K562 (cell line): ENCODE data around the gene STAU1. TPM values are rescaled to one million over a fixed set of nuclear protein-coding genes. Genes with fewer than 3 reads are reported as not detected.
A peak's percentile ranks its signal among the peaks of the same experiment; 100 is the strongest.

ENCODE experiments used
- BACH1 ChIP-seq: fragments of 200-800 bp; sonication (Bioruptor generic); IDR thresholded peaks from 2 replicates; pipeline ENCODE4 v1.6.1; 2016; ENCODE audit warnings: missing genetic modification characterization, missing compliant biosample characterization
- BDP1 ChIP-seq: IDR thresholded peaks from 3 replicates; pipeline ENCODE4 v1.6.1; 2011; ENCODE audit not compliant: insufficient read length, insufficient read depth
- C11orf30 ChIP-seq: fragments of 450-650 bp; IDR thresholded peaks from 2 replicates; pipeline ENCODE4 v1.6.1; 2016; ENCODE audit warnings: low read depth, mild to moderate bottlenecking
- ETV1 ChIP-seq: fragments of 450-650 bp; conservative IDR thresholded peaks from 2 replicates; pipeline ENCODE4 v1.6.1; 2016; ENCODE audit warnings: missing genetic modification characterization, control low read depth, low read depth, missing compliant biosample characterization
- HDAC1 ChIP-seq, 2 experiments: fragments of 450-650 bp; IDR thresholded peaks; 2 replicates each; pipeline ENCODE4 v1.6.1; 2016 to 2017; ENCODE audit warnings: inconsistent platforms in 1 of 2, mild to moderate bottlenecking in 1 of 2, moderate library complexity in 1 of 2
- HSF4 ChIP-seq: fragments of 250-450 bp; sonication (Bioruptor Pico); IDR thresholded peaks from 2 replicates; pipeline ENCODE4 v2.1.2; 2022; ENCODE audit warnings: mild to moderate bottlenecking, moderate library complexity, borderline replicate concordance
- IRF2 ChIP-seq: sonication (generic); formaldehyde crosslinking; IDR thresholded peaks from 2 replicates; pipeline ENCODE4 v1.8.1; 2022; ENCODE audit warnings: mild to moderate bottlenecking, missing genetic modification reagents
- KDM1A ChIP-seq, 2 experiments: fragments of 450-650 bp; IDR thresholded peaks; 2 replicates each; pipeline ENCODE4 v1.6.1; 2016; ENCODE audit warnings: mild to moderate bottlenecking in 2 of 2
- KDM2B ChIP-seq: fragments of 250-450 bp; sonication (Bioruptor Pico); IDR thresholded peaks from 2 replicates; pipeline ENCODE4 v1.8.0; 2021; ENCODE audit warnings: mild to moderate bottlenecking, moderate library complexity
- NFIC ChIP-seq: fragments of 450-650 bp; IDR thresholded peaks from 2 replicates; pipeline ENCODE4 v1.6.1; 2017; ENCODE audit warnings: mild to moderate bottlenecking, inconsistent platforms
- RAD21 ChIP-seq, 2 experiments: fragments of 250-450 bp in 1 of 2; fragments of 450-650 bp in 1 of 2; sonication (Bioruptor Pico) in 1 of 2; formaldehyde crosslinking in 1 of 2; IDR thresholded peaks in 1 of 2; conservative IDR thresholded peaks in 1 of 2; 2 replicates each; pipeline versions ENCODE4 v1.4.0 to v1.8.0; 2020 to 2022; ENCODE audit warnings: mild to moderate bottlenecking in 2 of 2, moderate library complexity in 1 of 2
- RB1 ChIP-seq: fragments of 450-650 bp; IDR thresholded peaks from 2 replicates; pipeline ENCODE4 v1.6.1; 2017; ENCODE audit warnings: low read depth, mild to moderate bottlenecking
- RCOR1 ChIP-seq, 2 experiments: IDR thresholded peaks; 2 replicates each; pipeline ENCODE4 v1.6.1; 2012; ENCODE audit warnings: low read depth in 2 of 2, low read length in 2 of 2, borderline replicate concordance in 1 of 2, improper control_type of control experiment in 1 of 2
- SMC3 ChIP-seq: conservative IDR thresholded peaks from 2 replicates; pipeline ENCODE4 v1.6.1; 2011; ENCODE audit warnings: low read depth, low read length, improper control_type of control experiment; ENCODE audit not compliant: insufficient read depth
- VEZF1 ChIP-seq: fragments of 200-800 bp; sonication (Bioruptor generic); IDR thresholded peaks from 2 replicates; pipeline ENCODE4 v1.6.1; 2017; ENCODE audit warnings: missing genetic modification characterization, missing compliant biosample characterization
- ZNF263 ChIP-seq: sonication (generic); formaldehyde crosslinking; IDR thresholded peaks from 2 replicates; pipeline ENCODE4 v1.8.0; 2022; ENCODE audit warnings: mild to moderate bottlenecking, missing genetic modification reagents, borderline replicate concordance
- ZNF316 ChIP-seq: fragments of 450-650 bp; IDR thresholded peaks from 2 replicates; pipeline ENCODE4 v1.6.1; 2016
- ZNF408 ChIP-seq: fragments of 250-450 bp; sonication (Bioruptor Pico); IDR thresholded peaks from 2 replicates; pipeline ENCODE4 v1.4.0; 2020; ENCODE audit warnings: low read depth, mild to moderate bottlenecking, moderate library complexity
- ZNF584 ChIP-seq: fragments of 200-800 bp; sonication (Bioruptor generic); IDR thresholded peaks from 2 replicates; pipeline ENCODE4 v1.6.1; 2016; ENCODE audit warnings: low read depth, mild to moderate bottlenecking, missing genetic modification characterization, missing compliant biosample characterization
- ZNF707 ChIP-seq: fragments of 250-450 bp; sonication (Bioruptor Pico); conservative IDR thresholded peaks from 2 replicates; pipeline ENCODE4 v1.8.0; 2022; ENCODE audit warnings: inconsistent platforms, mild to moderate bottlenecking, moderate library complexity
- polyA plus RNA-seq, 8 experiments: library from polyadenylated mRNA; depleted of rRNA in 4 of 8; stranded (reverse) in 5 of 8; unstranded in 3 of 8; fragments of >200 nt; fragmentation: Nextera tagmentation in 2 of 8; fragmentation: Illumina TruSeq in 1 of 8; extraction: Ambion mirVana in 2 of 8; extraction: Trizol in 1 of 8; gene quantifications; 2 replicates each; pipeline versions ENCODE4 v1.2.1 to v1.2.3, GENCODE V29; 2011 to 2014; ENCODE audit warnings: inconsistent platforms in 1 of 8, missing spikeins in 1 of 8
- total RNA-seq, 7 experiments: library from RNA; depleted of rRNA in 6 of 7; stranded (reverse); fragments of >200 nt in 6 of 7; fragmentation: Illumina TruSeq in 2 of 7; extraction: Trizol in 2 of 7; gene quantifications; 2 replicates each; pipeline versions ENCODE4 v1.2.1 to v1.2.3, GENCODE V29; 2011 to 2021; ENCODE audit warnings: low replicate concordance in 1 of 7

STAU1 gene
- total and polyA plus RNA-seq, 9 of the 15 experiments (the other 6 are each of a cell fraction or from before 2014, with no cell fraction given): 18.0 to 106 (median 50.6) TPM

DNA sequence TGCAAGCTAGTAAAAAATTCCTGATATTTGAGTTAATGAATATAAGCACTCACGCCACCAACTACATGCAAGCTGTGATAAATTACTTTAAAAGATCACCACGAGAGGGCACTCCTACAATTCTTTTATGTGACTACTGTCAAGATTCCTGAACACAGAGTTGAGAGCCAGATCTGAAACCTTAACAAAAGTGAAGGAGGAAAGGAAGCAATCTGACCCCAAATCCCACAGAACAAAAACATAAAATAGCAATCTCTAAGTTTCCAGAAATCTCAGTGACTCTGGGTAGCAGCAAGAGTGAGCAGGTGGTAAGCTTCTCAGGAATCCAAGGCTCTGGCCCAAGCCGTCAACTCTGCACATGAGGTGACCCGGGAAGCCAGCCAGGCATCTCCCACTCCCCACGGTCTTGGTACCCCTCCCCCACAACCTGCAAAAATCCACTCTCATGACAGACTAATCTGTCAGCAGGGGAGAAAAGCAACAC, 55.1 kb downstream of the STAU1 start (continued):
- TF ChIP-seq KDM2B (CRISPR knock-in tag) (no peak), BDP1 (no peak), ZNF408 (CRISPR knock-in tag) (no peak), KDM1A (IDR thresholded peaks at IDR 0.05) (peak; percentile 71 to 73), IRF2 (CRISPR knock-in tag) (no peak), HDAC1 (IDR thresholded peaks at IDR 0.05) (peak in 1 of 2 experiments; percentile 45; a peak in 2 of 4 replicates), SMC3 (0 out of 2 replicates have a peak, but pooled peaks have one; percentile 37), C11orf30 (peak; percentile 41; the same call in 1 of the 2 replicates), ZNF316 (0 out of 2 replicates have a peak, but pooled peaks have one; percentile 32), VEZF1 (CRISPR knock-in tag) (no peak), RCOR1 (IDR thresholded peaks at IDR 0.05; ENCODE audit: borderline replicate concordance in 1 of 2, low read depth in 2 of 2, low read length in 2 of 2) (peak in 1 of 2 experiments; percentile 61; a peak in 1 of 4 replicates), ZNF263 (CRISPR knock-in tag) (no peak), BACH1 (tag) (no peak), HSF4 (CRISPR knock-in tag) (no peak), ZNF707 (CRISPR knock-in tag) (no peak), RAD21 (CRISPR knock-in tag; conservative IDR thresholded peaks at IDR 0.05 in 1 of 2, IDR thresholded peaks at IDR 0.05 in 1 of 2) (peak; percentile 52 to 76), NFIC (no peak), ETV1 (no peak), ZNF584 (CRISPR knock-in tag) (no peak), RB1 (no peak)
- TF ChIP-seq, all 486 proteins: peak for 9
